Measurements from ENCODE around the gene INTS1. TPM values are rescaled to one million over a fixed set of nuclear protein-coding genes. Genes with fewer than 3 reads are reported as not detected.

Gene INTS1
- total RNA-seq, 4 donors from 2014 or later = 19.0 to 71.6 (median 23.8) TPM

DNA sequence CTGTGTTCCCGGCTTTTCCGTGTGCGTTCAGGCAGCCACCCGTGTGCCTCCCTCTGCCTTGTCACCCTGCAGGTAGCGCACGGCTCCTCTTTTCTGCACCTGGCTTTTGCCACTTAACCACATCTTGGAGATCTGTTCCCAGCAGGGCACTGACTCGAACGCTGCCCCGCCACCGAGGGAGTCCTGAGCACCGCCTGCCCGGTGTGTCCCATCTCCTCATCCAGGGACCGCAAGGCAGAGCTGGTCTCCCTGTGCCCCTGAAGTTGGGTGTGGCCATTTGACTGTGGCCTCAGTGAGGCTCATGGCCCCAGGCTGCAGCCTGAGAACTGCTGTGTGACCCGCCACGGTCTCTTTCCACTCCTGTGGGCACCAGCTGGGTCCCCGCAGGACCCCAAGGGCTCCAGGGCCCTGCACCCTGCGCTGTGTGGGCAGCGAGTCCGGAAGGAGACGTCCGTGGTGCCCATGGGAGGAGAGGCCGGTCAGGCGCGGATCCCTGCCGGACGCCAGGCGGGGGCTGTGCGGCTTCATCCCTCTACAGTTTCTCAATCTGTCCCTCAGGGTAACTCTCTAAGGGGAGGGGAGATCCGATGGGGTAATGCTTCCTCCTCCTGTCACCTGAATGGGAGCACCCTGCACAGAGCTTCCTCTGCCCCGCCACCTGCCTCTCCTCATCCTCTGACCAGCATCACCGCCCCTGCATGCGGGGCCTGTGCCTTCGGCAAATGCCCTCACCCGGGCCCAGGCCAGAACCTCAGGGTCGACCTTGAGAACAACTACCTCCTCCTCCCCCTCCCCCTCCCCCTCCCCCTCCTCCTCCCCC is 1.8 kb upstream of the INTS1 start:
- TF ChIP-seq, protein P1, sequence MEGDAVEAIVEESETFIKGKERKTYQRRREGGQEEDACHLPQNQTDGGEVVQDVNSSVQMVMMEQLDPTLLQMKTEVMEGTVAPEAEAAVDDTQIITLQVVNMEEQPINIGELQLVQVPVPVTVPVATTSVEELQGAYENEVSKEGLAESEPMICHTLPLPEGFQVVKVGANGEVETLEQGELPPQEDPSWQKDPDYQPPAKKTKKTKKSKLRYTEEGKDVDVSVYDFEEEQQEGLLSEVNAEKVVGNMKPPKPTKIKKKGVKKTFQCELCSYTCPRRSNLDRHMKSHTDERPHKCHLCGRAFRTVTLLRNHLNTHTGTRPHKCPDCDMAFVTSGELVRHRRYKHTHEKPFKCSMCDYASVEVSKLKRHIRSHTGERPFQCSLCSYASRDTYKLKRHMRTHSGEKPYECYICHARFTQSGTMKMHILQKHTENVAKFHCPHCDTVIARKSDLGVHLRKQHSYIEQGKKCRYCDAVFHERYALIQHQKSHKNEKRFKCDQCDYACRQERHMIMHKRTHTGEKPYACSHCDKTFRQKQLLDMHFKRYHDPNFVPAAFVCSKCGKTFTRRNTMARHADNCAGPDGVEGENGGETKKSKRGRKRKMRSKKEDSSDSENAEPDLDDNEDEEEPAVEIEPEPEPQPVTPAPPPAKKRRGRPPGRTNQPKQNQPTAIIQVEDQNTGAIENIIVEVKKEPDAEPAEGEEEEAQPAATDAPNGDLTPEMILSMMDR (IDR thresholded peaks at IDR 0.05; ENCODE audit: low read depth) = no peak

DNA sequence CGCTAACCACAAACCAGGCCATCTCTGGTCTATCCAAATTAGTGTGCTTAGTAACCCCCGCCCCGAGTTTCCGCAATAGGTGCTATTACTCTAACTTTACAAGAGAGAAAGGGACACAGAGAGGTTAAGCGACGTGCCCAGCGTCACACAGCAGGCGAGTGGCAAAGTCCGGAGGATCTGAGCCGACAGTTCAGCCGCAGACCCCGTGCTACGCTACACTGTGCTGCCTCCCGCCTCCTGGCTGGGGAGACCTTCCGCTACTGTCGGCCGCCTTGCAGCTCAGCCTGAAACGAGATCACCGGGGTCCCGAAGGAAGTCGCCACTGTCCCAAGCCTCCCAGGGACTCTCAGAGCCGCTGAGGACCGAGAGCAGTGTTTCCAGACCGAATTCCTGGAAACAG is 799 bp downstream of the INTS1 start:
- TF ChIP-seq, protein P1 (IDR thresholded peaks at IDR 0.05; ENCODE audit: low read depth) = no peak

DNA sequence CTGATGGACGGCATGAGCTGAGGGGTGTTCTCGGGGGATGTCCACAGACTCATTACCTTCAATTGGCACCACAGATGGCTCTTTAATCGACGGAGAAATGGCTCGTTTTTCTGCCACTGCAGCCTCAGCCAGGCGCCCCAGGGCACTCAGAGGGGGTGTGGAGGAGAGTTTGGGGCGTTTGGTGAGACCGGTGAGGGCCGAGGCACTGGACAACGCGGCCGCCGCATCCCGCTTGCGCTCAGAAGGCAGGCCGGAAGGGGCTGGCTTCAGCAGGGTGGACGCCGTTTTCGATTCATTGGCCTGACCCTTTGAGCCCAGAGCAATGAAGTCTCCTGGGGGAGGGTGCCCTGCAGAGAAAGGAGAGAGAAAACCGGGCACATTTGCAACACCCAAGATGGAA is 1.3 kb downstream of the INTS1 start:
- TF ChIP-seq, protein P1 (IDR thresholded peaks at IDR 0.05; ENCODE audit: low read depth) = no peak

DNA sequence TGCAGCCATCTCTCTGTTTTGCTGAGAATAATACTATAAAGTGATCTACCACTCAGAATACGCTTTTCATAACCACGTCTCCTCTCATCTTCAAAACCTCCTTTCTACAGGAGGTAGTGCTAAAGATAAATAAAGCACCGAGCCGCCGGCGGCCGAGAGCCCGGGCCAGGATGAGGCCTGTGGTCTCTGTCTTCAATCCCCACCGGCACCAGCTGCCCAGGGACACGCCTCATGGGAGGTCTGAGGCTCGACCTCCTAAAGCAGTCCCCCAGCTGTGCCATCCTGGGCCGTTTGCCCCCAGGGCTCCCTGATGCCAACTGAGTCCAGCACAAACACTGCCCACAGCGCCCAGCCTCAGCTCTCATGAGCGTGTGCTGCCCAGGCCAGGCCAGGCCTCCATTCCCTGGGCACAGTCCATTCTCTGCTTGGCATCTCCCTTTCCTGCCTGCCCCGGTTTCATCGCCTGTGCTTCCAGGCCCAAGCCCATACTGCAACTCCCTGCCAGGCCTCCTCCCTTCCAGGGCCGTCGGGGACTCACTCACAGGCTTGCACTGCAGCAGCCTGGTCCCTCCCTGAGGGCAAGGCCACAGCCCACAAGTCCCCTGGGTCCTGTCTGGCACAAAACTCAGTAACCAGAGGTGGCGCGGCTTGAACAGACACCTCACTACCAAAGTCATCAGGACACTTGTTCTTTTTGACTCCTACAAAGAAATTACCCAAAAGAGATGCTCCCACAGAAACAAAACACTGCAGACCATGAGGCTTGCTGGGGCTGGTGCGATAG is 2.5 kb downstream of the INTS1 start:
- TF ChIP-seq, protein P1 (IDR thresholded peaks at IDR 0.05; ENCODE audit: low read depth) = no peak

DNA sequence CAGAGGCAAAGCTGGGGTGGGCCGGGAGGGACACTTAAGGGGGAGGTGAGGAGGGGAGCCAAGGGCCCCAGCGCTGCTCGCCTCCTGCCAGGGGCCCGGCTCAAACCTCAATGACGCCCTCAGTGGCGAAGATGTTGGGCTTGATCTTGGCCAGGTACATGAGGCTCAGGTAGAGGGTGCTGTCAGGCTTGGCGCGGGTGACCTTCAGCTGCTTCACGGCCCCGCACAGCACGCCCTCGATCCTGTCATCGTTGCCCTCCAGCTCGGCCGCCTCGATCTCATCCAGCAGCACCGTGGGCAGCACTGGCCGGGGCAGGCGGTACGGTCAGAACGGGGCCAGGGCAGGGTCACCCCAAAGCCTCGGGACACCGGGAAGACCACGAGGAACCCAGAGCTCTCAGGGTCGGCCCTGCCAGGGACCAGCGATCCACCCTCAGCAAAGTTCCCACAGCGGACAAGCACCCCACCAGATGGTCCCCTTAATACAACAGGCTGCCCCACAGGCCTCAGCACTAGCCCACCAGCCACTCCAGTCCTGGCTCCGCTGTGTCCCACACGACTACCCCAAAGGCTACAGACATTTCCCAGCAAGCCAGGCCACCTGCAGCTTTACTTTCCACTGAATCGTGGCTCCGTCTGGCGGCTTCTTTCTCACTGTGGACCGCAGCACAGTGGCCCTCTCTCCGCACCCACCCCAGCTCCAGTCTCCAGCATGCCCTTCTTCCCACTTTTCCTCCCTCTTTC is 4.0 kb downstream of the INTS1 start:
- TF ChIP-seq, protein P1 (IDR thresholded peaks at IDR 0.05; ENCODE audit: low read depth) = no peak

DNA sequence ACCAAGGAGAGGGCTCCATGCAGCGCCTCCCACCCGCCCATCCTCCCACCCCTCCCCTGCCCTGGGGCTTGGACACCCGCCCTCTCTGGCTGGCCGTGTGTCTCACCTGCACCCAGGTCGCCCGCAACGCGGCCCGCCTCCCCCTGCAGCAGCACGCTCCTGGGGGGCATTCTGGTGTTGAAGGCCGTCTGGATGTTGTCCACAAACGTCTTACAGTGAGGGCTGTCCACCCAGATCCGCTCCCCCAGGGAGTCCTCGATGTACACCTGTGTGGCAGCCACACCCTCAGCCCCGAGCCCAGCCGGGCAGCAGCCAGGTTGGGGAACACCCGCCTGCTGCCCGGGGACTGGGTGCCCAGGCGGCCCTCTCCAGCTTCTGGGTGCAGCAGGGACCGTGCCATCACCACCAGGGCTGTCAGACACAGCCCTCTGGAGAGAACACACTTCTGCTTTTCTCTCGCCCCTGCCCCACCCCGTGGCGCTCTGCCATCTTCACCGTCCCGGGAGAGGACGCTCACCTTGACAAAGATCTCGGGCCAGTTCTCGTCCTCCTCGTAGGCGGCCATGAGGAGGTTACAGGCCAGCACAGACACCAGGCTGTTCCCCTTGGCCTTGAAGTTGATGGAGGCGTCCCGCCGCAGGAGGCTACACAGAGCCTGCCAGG is 4.7 kb downstream of the INTS1 start:
- TF ChIP-seq, protein P1 (IDR thresholded peaks at IDR 0.05; ENCODE audit: low read depth) = no peak

Data from subcutaneous adipose tissue (tissue), 4 donors.